Right lobe of liver (tissue), 6 donors: ENCODE measurements around the gene ATP10D. TPM values are rescaled to one million over a fixed set of nuclear protein-coding genes. Genes with fewer than 3 reads are reported as not detected.
"Not testable (repeated sequence)": the region's sequence is repeated elsewhere in the genome, so short reads cannot be mapped to it uniquely, and the experiment has no call there.

Experiments used
- ATAC-seq, 4 donors: fragments of 200-7000 bp; cut with Tn5 transposase; one replicate each; pipeline ENCODE4 v1.9.1; 2020; ENCODE audit warnings: mild to moderate bottlenecking in 4 of 4, moderate library complexity in 4 of 4
- DNase-seq, 3 donors: peaks; one replicate each; pipeline ENCODE4 v3.0.0-alpha.2; 2020
- H3K27ac ChIP-seq, 3 donors: fragments of 200-600 bp; one replicate each; pipeline ENCODE4 v1.8.0; 2022
- H3K27me3 ChIP-seq, 2 donors: fragments of 200-600 bp; one replicate each; pipeline ENCODE4 v1.8.0; 2022
- H3K36me3 ChIP-seq, 4 donors: fragments of 200-600 bp; sonication (generic) in 1 of 4; one replicate each; pipeline versions ENCODE4 v1.5.1 to v1.8.0; 2017 to 2022; ENCODE audit warnings: control low read depth in 1 of 4
- H3K4me1 ChIP-seq, 4 donors: fragments of 200-600 bp; sonication (generic) in 1 of 4; one replicate each; pipeline versions ENCODE4 v1.5.1 to v1.8.0; 2017 to 2022; ENCODE audit warnings: control low read depth in 1 of 4
- H3K4me3 ChIP-seq, 3 donors: fragments of 200-600 bp; one replicate each; pipeline ENCODE4 v1.8.0; 2022
- H3K9me3 ChIP-seq, 4 donors: fragments of 200-600 bp; sonication (generic) in 1 of 4; one replicate each; pipeline versions ENCODE4 v1.5.1 to v1.8.0; 2017 to 2022; ENCODE audit warnings: control low read depth in 1 of 4
- CTCF ChIP-seq, 4 donors: fragments of 200-600 bp in 3 of 4; fragments of 450-650 bp in 1 of 4; IDR thresholded peaks; one replicate each; pipeline versions ENCODE4 v1.5.1 to v1.8.0; 2016 to 2022; ENCODE audit warnings: antibody characterized with exemption in 4 of 4, mild to moderate bottlenecking in 2 of 4
- POLR2A ChIP-seq: fragments of 450-650 bp; IDR thresholded peaks from one replicate; pipeline ENCODE4 v1.6.1; 2017; ENCODE audit warnings: antibody characterized with exemption, mild to moderate bottlenecking
- WGBS: methylation state at CpG from one replicate; pipeline ENCODE4 v1.1.6; 2018; ENCODE audit warnings: low coverage, low lambda C conversion rate; ENCODE audit not compliant: insufficient coverage; ENCODE audit errors: missing lambda C conversion rate; 5-methylcytosine and 5-hydroxymethylcytosine counted together
- intact Hi-C, 2 donors: fragments of 100-400 bp; cut with DNase I; formaldehyde crosslinking; loops; one replicate each; pipeline versions ENCODE4 v1.11.2 to v1.14.1; 2022
- total RNA-seq, 6 experiments: library from RNA; depleted of rRNA in 2 of 6; stranded (reverse); fragments of >200 nt in 2 of 6; fragmentation: NEBNext Ultra II Directional in 3 of 6; extraction: Animal tissue kit (Norgen Biotek cat#: 25700) in 3 of 6; gene quantifications; one replicate each; pipeline versions ENCODE4 v1.1.0 to v1.2.4, GENCODE V29; 2016 to 2023
- donor health status: DM: no; HTN: yes; CAD: no.
- donor health status: DM: no; HTN: no; CAD: no.
- donor health status: DM: no; HTN: no; CAD: no.
- donor health status: DM: no; HTN: yes; CAD: no.
- donor health status: DM: no; HTN: yes; CAD: no.

ATP10D gene
- total RNA-seq, 6 experiments from 2014 or later = 5.1 to 14.0 (median 8.5) TPM

- 45% methylated on average over 4 of the region's 4 CpGs for WGBS
- TF ChIP-seq POLR2A (no peak), CTCF (IDR thresholded peaks at IDR 0.05) (no peak)
Observed at GRCh38 chr4:47482326-47482725, 2.7 kb upstream of the ATP10D start.

DNA sequence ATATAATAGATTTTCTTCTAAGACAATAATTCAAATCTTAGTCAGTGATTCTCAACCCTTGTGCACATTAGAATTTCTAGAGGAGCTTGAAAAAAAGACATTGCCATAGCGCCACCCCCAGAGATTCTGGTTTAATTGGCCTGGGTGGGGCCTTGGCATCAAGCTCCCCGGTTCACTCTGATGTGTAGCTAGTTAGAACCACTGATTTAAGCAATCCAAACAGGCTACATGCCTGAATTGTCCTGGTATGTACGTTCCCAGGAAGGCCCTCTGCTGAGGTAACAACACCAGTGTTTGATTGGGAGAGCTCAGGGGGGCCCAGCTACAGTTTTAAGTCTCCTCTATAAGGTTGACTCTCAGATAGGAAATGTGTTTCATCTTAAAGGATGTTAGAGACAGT, 1.3 kb upstream of the ATP10D start:
- WGBS = 91% methylated on average over 2 of the region's 3 CpGs
- TF ChIP-seq CTCF (IDR thresholded peaks at IDR 0.05) (no peak), POLR2A (no peak)
- H3K27ac ChIP-seq = no peak overlapping the region
- no peaks in the 10 kb centered on the region for H3K27me3 ChIP-seq
- peaks cover 0 to 6% (median 1%) of the 10 kb centered on the region in 4 donors for H3K4me1 ChIP-seq
- intact Hi-C loops = no loop called here
- no peak for ATAC-seq
- no peaks in the 10 kb centered on the region for H3K9me3 ChIP-seq
- no peak overlapping the region for H3K4me3 ChIP-seq
- H3K36me3 ChIP-seq = no peaks in the 10 kb centered on the region
- DNase-seq = no peak

More at GRCh38 chr4:47482326-47482725, 2.7 kb upstream of the ATP10D start:
- Histone ChIP-seq H3K4me1 (peaks cover 0 to 6% (median 1%) of the 10 kb centered on the region in 4 donors), H3K9me3 (no peaks in the 10 kb centered on the region), H3K36me3 (no peaks in the 10 kb centered on the region), H3K27me3 (no peaks in the 10 kb centered on the region), H3K27ac (no peak overlapping the region), H3K4me3 (no peak overlapping the region)
- intact Hi-C loops = no loop called here
- DNase-seq = no peak
- ATAC-seq = no peak

GRCh38 chr4:47484168-47484567, 907 bp upstream of the ATP10D start:
- DNase-seq (no peak), ATAC-seq (no peak)
- intact Hi-C loops = no loop called here
- 60% methylated on average over 2 of the region's 3 CpGs for WGBS
- H3K27me3 ChIP-seq = no peaks in the 10 kb centered on the region
- no peaks in the 10 kb centered on the region for H3K36me3 ChIP-seq
- H3K27ac ChIP-seq = no peak overlapping the region
- H3K4me3 ChIP-seq = no peak overlapping the region
- peaks cover 0 to 6% (median 1%) of the 10 kb centered on the region in 4 donors for H3K4me1 ChIP-seq
- no peaks in the 10 kb centered on the region for H3K9me3 ChIP-seq
- TF ChIP-seq POLR2A (no peak), CTCF (IDR thresholded peaks at IDR 0.05) (no peak)

DNA sequence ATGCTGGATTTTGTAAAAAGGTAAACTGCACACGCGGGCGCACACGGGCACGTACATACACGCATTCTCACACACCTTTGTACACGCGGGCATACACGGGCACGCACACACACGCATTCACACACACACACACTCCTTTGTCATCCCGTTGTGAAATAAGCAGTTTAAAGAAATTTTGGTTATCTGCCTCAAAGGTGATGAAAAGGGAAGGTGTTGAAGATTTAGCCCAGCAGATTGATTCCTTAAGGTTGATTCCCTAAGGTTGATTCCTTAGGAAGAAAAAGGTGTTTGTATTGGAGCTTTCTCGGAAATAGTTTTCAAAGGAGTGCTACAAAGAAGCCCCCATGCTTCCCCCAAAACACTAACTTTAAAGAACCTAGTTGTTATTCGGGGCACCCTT, 693 bp downstream of the ATP10D start:
- no peaks in the 10 kb centered on the region for H3K36me3 ChIP-seq
- TF ChIP-seq POLR2A (no peak), CTCF (IDR thresholded peaks at IDR 0.05) (no peak)
- DNase-seq (no peak), ATAC-seq (peak in 3 of 4 donors; percentile 5 to 31 (median 18))
- H3K9me3 ChIP-seq = no peaks in the 10 kb centered on the region
- intact Hi-C loops = no loop called here
- no peaks in the 10 kb centered on the region for H3K27me3 ChIP-seq
- peak overlapping the region; percentile 82 to 89 (median 87) for H3K27ac ChIP-seq
- peaks cover 0 to 6% (median 1%) of the 10 kb centered on the region in 4 donors for H3K4me1 ChIP-seq
- H3K4me3 ChIP-seq = peak overlapping the region; percentile 46 to 67 (median 62)
- under 1% methylated on average over 8 of the region's 14 CpGs for WGBS

DNA sequence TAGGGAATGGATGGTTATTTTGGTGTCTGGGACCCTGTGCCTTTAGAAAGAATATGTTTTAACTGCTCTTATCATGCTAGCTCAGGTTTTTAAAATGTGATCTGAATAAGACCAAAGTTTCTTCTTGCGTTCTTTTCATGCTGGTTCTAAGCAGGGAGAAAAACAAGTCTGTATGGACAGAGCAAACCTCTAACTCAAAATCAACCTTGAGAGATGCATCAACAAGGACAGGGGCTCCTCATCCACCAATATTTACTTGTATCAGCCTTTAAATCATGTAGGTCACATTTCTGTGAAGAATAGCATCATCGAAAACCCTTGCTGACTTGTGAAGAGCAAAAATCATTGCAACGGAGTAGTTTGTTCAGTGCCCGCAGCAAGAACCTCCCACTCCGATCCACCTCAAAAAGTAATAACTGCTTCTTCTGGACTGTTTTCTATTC, 1.2 kb downstream of the ATP10D start:
- DNase-seq (no peak), ATAC-seq (no peak)
- peak overlapping the region; percentile 82 to 89 (median 87) for H3K27ac ChIP-seq
- no peaks in the 10 kb centered on the region for H3K9me3 ChIP-seq
- H3K4me3 ChIP-seq = peak overlapping the region; percentile 46 to 67 (median 62)
- no peaks in the 10 kb centered on the region for H3K27me3 ChIP-seq
- WGBS = 21% methylated on average over 5 of the region's 5 CpGs
- intact Hi-C loops = no loop called here
- TF ChIP-seq POLR2A = no peak
- TF ChIP-seq CTCF (IDR thresholded peaks at IDR 0.05) = no peak
- H3K4me1 ChIP-seq = peaks cover 0 to 6% (median 1%) of the 10 kb centered on the region in 4 donors
- no peaks in the 10 kb centered on the region for H3K36me3 ChIP-seq

GRCh38 chr4:47486727-47487126, 1.7 kb downstream of the ATP10D start:
- 98% methylated on average over 6 of the region's 9 CpGs for WGBS
- H3K4me3 ChIP-seq, H3K9me3 ChIP-seq, intact Hi-C loops, H3K27ac ChIP-seq, DNase-seq, H3K27me3 ChIP-seq, ATAC-seq, H3K36me3 ChIP-seq, H3K4me1 ChIP-seq: not testable (repeated sequence)
